HG03378 (cell line): Measurements from ENCODE around the gene CDH6.

ENCODE experiments used
- ATAC-seq: cut with Tn5 transposase; IDR thresholded peaks from one replicate; pipeline ENCODE4 v1.9.1; 2021; ENCODE audit warnings: mild to moderate bottlenecking, moderate library complexity; ENCODE audit not compliant: unreplicated experiment

Gene CDH6

GRCh38 chr5:31365776-31366175, 172.3 kb downstream of the CDH6 start:
- ATAC-seq = no peak

- ATAC-seq = no peak
Measured at GRCh38 chr5:31366941-31367340, 173.5 kb downstream of the CDH6 start.

- ATAC-seq = no peak
Measured at GRCh38 chr5:31372124-31372523, 178.6 kb downstream of the CDH6 start.

DNA sequence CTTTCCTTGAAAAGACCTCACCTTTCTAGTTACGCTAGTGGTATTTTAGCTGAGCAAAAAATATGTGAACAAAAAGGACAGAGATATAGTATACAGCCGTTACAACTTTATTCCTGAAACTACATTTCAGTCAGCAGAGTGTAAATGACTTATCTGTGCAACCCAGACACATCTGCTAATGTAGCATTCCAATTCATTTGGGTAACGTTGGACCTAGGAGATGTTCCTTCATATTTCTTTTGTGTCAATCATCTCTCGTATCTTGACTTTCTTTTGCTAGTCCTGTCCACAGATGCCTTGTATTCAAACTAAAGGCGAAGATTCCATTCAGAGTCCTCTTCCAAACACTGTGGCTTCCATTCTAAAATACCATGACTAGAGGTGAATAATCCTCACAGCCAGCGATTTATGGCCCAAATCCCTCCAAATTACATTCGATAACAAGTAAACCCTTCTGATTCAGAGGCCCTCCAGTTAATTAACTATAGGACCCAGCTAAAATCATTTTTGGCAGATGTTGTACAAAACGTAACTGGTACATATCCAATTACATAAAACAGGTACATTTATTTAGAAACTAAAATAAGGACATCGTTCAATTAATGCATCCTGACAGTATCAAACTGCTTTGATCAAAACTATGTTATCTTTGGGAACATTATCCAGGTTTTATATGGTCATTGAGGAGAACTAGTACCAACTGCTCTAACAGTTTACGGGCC, 182.7 kb downstream of the CDH6 start:
- no peak for ATAC-seq

GRCh38 chr5:31377274-31377946, 183.9 kb downstream of the CDH6 start:
- ATAC-seq = no peak

DNA sequence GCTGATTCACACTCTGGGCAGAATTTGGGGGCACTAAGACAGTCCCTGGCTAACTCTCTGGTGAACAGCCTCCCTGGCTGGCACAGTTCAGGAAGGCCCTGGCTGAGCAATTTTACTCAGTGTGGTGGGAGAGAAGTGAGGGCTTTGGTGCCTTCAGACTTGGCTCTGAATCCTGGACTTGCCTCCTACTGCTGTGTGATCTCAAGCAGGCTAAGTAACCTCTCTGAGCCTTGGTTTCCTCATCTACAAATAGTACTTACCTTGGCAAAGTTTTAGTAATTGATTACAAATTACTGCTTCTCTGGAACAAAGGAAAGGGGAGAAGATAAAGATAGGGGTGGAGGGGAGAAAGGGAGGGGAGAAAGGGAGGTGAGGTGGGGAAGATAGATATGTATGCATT, 184.7 kb downstream of the CDH6 start:
- ATAC-seq = no peak
